GM11168 (cell line): Measurements from ENCODE around the gene TNFSF18.

Experiments
- in situ Hi-C: fragments of 300-500 bp; cut with MboI; formaldehyde crosslinking; loops from one replicate; pipeline ENCODE4 v1.12.0; 2022; ENCODE audit warnings: low sequenced_read_pairs; ENCODE audit not compliant: unreplicated experiment

TNFSF18 gene

DNA sequence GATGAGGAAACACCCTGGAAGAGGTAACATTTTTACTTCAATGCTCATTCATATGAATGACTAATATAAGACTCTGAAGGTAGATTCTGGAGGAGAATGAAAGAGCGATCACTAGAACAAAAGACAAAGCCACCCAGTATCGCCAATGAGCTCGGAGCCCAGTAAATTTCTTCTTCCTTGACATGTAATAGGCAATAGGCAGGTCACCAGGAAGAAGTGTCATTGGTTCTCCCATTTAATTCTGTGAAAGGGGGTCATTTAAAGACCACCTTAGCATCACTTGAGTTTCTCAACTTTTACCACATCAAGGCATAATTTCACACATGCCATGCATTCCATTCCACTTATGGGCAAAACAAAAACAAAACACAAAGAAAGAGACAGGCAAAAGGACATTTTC lies 7.9 kb downstream of the TNFSF18 start:
- in situ Hi-C loops: no loop called here

GRCh38 chr1:173039626-173040025 lies 11.1 kb downstream of the TNFSF18 start:
- in situ Hi-C loops: no loop called here

DNA sequence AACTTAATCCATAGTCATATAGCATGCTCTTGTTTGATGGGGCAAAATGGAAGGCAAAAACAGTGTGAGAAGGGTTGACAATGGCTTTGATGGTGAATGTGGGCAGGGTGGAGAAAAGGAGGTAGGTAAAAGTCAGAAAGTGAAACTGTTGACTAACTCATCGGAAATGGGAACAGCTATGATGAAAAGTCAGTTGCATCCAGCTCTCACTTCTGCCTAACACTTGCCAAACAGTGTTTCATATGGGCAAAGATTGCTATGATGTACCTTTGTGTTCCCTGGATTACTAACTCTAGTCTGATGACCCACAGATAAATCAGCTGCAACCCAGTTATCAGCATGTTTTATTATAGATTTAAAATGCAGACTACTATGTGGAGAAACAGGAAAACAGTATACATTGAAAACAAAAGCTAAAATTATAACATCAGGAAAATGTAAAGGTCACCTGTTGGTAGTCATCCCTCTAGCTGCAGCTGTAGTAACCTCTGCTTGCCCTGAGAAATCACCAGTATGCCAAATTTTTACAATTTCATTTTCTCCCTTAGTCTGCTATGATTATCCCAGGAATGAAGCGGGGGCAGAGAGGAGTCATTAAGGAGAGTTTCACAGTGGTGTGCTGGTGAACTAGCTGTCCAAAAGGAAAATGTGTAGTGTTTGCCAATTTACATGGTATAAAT lies 11.7 kb downstream of the TNFSF18 start:
- in situ Hi-C loops: no loop called here

DNA sequence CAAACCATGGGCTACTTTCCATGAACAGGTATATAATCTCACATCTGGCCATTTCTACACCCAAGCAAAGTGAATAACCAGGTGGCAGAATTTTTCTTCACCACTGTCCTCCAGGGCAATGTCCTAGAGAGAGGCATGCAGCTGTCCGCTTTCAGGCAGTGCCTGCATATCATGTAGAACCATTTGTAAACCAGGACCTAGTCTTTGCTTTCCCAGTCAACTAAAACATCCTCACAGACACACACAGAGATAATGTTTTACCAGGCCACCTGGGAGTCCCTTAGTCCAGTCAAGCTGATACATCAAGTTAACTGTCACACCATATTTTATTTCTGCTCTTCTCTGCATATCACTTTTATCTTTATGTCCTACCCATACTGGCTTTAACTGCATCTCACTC lies 26.2 kb downstream of the TNFSF18 start:
- in situ Hi-C loops: no loop called here

DNA sequence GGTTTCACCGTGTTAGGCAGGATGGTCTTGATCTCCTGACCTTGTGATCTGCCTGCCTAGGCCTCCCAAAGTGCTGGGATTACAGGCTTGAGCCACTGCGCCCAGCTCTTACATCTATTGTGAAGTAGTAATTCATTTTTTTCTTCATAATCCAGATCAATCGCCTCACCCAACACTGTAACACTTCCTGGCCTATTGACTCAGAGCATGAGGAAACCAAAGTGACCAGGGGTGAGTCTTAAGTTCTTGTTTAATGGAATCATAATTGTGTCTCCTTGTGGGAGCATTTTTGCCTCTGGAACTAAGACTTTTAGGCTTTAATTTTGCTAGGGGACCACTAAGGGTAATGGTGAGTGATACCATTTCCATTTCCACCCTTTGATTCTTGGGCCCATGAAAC lies 27.4 kb downstream of the TNFSF18 start:
- in situ Hi-C loops: no loop called here

DNA sequence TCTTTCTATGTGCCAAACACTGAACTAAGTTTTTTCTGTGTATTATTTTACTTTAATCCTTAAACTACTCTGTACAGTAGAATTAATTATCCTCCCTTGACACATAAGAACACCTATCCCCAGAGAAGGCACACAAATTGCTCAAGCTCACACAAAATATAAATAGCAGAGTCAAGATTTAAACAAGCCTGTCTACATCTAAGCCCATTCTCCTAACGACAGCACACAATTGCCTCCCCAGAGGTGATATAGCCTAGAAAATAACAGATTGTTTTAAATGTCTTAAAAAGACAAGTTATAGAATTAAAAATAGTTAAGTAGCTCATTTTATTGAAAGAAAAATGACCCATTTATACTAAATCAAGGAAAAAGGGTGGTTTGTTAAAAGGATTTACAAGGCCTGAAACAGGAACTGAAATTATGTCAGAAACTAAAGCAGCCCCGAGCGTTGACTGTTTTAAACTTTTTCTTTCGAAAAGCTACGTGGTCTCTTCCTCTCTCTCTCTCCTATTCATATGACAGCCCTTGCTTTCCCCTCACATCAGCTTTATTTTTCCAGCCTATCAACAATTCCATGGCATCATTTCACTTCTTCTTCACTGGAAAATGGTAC lies 30.5 kb downstream of the TNFSF18 start:
- in situ Hi-C loops: no loop called here

DNA sequence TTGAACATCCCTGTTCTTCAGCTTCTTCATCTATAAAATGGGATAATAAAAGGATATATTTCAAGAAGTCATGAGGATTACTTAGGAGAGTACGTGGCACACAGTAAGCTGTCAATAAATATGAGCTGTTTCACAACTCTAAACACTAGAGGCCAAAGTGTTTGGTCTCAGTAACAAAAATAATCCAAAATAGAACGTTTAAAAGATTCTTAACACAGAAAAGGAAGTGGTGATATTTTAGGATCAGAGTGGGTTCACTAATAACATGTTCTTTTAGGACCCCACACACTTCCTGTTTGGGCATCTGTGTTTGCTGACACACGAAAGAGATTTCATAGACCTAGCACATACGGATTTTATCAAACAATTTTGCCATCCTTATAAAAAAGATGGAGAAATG lies 32.9 kb downstream of the TNFSF18 start:
- in situ Hi-C loops: no loop called here

DNA sequence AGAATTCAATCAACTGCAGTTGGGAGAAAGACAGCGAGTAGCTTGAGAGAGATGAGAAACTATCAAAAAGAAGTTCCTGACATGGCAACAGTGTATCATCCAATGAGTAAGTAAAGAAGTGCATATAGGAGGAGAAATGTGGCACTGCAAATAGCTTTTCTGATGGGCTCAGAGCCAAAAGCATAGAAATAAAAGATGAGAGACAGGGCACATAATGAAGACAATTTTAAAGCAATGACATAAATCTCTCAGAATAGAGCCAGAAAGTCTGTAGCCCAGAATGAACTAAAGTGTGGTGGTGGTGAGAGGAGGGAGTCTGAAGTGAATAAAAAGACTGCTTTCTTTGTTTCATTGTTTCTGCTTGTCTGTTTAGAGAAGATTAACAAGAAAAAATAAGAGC lies 34.3 kb downstream of the TNFSF18 start:
- in situ Hi-C loops: no loop called here

- in situ Hi-C loops: no loop called here
These were observed 35.1 kb downstream of the TNFSF18 start for GRCh38 chr1:173015629-173016028.

DNA sequence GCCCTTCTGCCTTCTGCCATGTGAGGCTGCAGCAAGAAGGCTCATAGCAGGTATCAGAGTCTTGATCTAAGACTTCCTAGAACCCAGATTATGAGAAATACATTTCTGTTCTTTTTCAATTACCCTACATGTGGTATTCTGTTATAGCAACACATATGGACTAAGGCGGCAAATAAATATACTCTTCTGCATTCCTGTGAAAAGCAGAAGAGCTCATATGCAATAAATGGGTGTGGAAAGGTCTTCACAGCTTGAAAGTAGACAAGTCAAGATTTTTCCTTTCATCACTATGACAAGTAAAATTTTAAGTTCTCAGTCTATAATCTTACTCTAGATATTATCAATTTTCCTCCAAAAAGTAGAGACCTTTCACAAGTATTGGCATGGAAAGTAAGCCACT lies 36.6 kb downstream of the TNFSF18 start:
- in situ Hi-C loops: no loop called here

DNA sequence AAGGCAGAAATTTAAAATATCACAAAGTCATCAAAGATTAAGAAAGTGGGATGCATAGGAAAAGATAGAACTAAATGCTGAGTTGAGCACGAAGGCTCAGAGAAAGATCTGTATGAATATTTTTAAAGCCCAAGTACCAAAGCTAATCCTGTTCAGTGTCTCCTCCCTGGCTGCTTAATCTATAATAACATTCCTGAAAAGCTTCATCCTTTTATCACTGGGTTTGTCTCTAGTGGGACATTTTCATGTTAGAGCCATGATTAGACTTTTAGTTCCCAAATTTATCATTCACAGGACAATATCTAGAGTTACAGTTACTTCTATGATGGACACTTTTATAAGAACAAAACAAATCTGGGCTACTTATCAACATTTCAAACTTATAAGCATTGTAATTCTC lies 38.6 kb downstream of the TNFSF18 start:
- in situ Hi-C loops: no loop called here

DNA sequence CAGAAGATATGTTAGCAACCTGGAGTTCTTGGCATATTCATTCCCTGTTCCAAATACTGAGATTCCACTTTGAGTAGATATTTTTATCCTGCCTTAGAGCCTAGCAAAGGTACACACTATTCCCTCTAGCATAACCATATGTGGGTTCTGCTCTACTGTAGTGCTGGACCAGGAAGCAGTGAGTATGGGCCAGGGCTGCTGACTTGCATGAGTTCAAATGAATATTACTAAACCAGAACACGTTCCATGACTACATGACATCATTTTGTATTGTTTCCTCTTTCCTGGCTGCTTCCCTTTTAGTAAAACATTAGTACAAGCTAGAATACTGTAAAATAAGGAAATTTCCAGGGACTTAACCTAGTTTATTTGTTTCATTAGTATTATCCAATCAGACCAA lies 41.1 kb downstream of the TNFSF18 start:
- in situ Hi-C loops: no loop called here

GRCh38 chr1:173005196-173005864 lies 45.4 kb downstream of the TNFSF18 start:
- in situ Hi-C loops: no loop called here

DNA sequence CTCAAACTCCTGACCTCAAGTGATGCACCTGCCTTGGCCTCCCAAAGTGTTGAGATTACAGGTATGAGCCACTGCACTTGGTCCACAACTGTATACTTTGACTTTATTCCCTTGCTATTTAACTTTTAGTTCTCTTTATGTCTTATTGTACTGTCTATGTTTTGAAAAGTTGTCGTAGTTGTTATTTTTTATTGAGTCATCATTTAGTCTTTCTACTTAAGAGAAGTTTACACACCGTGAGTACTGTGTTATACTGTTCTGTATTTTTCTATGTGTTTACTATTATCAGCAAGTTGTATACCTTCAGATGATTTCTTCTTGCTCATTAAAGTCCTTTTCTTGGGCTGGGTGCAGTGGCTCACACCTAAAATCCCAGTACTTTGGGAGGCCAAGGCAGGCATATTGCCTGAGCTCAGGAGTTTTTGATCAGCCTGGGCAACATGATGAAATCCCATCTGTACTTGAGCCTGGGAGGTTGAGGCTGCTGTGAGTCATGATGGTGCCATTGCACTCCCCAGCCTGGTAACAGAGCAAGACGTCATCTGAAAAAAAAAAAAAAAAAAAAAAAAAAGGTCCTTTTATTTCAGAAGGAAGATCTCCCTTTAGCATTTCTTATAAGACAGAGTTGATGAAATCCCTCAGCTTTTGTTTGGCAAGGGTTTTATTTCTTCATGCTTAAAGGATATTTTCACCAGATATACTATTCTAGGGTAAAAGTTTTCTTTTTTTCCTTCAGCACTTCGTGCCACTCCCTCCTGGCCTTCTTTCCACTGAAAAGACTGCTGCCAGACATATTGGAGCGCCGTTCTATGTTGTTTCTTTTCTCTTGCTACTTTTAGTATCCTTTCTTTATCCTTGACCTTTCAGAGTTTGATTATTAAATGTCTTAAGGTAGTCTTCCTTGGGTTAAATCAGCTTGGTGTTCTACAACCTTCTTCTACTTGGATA lies 47.6 kb downstream of the TNFSF18 start:
- in situ Hi-C loops: no loop called here

DNA sequence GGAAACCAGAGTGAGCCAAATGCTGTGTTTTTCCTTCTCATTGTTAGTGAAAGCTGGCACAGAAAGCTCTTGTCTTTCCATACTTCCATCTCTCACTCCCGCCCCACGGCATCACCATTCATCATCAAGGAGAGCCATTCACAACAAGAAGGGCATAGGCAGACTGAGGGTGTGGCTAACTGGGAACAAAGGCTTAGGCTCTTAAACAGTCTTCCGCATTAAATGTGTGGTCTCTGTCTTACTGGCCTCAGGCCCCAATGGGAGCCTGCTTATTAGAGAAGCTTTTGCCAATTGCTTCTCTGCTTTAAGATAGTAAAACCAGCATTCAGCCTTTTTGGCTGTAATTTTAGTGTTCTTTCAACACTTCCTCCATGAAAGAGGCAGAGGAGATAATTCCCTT lies 51.4 kb downstream of the TNFSF18 start:
- in situ Hi-C loops: no loop called here

GRCh38 chr1:172997941-172998361 lies 52.8 kb downstream of the TNFSF18 start:
- in situ Hi-C loops: no loop called here

DNA sequence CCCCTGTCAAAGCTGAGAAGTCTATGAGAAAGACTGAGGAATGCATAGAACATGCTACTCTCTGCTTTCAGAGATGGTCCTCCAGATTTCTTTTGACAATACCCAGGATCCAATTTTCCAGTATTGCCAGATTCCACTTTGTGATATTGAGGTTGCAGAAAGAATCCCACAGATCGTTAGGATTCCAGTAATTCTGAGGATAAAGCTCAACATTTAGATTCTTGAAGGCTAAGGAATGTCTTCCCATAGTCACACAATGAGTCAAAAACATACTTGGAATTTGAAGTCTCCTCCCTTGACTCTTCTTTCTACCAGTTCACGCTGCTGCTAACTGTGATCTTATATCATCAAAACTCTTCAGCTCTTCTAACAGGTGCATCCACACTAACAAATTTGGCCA lies 57.1 kb downstream of the TNFSF18 start:
- in situ Hi-C loops: no loop called here

GRCh38 chr1:172991674-172992400 lies 58.9 kb downstream of the TNFSF18 start:
- in situ Hi-C loops: no loop called here

GRCh38 chr1:172990598-172991215 lies 60.0 kb downstream of the TNFSF18 start:
- in situ Hi-C loops: no loop called here
